Measurements from ENCODE around the gene KIFC3.
"Not testable (repeated sequence)": the region's sequence is repeated elsewhere in the genome, so short reads cannot be mapped to it uniquely, and the experiment has no call there.

The KIFC3 gene

GRCh38 chr16:57730771-57731730 lies 71.2 kb downstream of the KIFC3 start:
- H3K79me2 ChIP-seq (ENCODE audit: low read length) = peaks cover 8% of the 10 kb centered on the region; the same call in 1 of the 2 replicates
- TF ChIP-seq EZH2phosphoT487 (IDR thresholded peaks at IDR 0.05; ENCODE audit: low read length) (no peak), CTCF (IDR thresholded peaks at IDR 0.05; ENCODE audit: low read length) (no peak), EZH2 (optimal IDR thresholded peaks at IDR 0.05; ENCODE audit: low read depth, low read length) (no peak)
- no peak for DNase-seq
- no peaks in the 10 kb centered on the region for H3K9me2 ChIP-seq (replicated peaks; ENCODE audit: insufficient read depth, low read length)
- H3F3A ChIP-seq (ENCODE audit: insufficient read depth, low read length) = no peaks in the 10 kb centered on the region
- no peaks in the 10 kb centered on the region for H3K9me3 ChIP-seq (replicated peaks; ENCODE audit: insufficient read depth, low read length)
- H4K20me1 ChIP-seq (ENCODE audit: insufficient read depth, low read length) = no peaks in the 10 kb centered on the region
- no peak overlapping the region for H3K9ac ChIP-seq (ENCODE audit: low read length)
- H3K4me2 ChIP-seq (ENCODE audit: low read depth, low read length) = no peak overlapping the region
- peaks cover 3% of the 10 kb centered on the region; the same call in 1 of the 2 replicates for H3K27me3 ChIP-seq (replicated peaks; ENCODE audit: insufficient read depth, low read length)
- H3K36me3 ChIP-seq (replicated peaks; ENCODE audit: insufficient read depth, low read length) = no peaks in the 10 kb centered on the region
- no peak overlapping the region for H2AFZ ChIP-seq (ENCODE audit: low read length)
- no peaks in the 10 kb centered on the region for H3K4me1 ChIP-seq (ENCODE audit: low read length)
- H3K27ac ChIP-seq (ENCODE audit: low read length) = no peak overlapping the region
- no peak overlapping the region for H3K4me3 ChIP-seq (ENCODE audit: low read length)

DNA sequence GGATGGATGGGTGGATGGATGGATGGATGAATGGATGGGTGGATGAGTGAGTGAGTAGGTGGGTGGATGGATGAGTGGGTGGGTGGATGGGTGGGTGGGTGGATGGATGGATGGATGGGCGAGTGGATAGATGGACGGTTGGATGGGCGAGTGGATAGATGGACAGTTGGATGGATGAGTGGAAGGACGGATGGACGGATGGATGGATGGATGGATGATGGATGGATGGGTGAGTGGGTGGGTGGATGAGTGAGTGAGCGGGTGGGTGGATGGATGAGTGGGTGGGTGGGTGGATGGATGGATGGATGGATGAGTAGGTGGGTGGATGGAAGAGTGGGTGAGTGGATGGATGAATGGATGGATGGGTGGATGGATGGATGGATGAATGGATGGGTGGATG lies 72.4 kb downstream of the KIFC3 start:
- not testable (repeated sequence) for H4K20me1 ChIP-seq (ENCODE audit: insufficient read depth, low read length); H3K4me1 ChIP-seq (ENCODE audit: low read length); H3K4me2 ChIP-seq (ENCODE audit: low read depth, low read length); H3K36me3 ChIP-seq (replicated peaks; ENCODE audit: insufficient read depth, low read length); H3K9me2 ChIP-seq (replicated peaks; ENCODE audit: insufficient read depth, low read length); H3K9me3 ChIP-seq (replicated peaks; ENCODE audit: insufficient read depth, low read length); H3K4me3 ChIP-seq (ENCODE audit: low read length); DNase-seq; H3K79me2 ChIP-seq (ENCODE audit: low read length); H2AFZ ChIP-seq (ENCODE audit: low read length); H3K27ac ChIP-seq (ENCODE audit: low read length); H3F3A ChIP-seq (ENCODE audit: insufficient read depth, low read length); H3K9ac ChIP-seq (ENCODE audit: low read length)
- peaks cover 14% of the 10 kb centered on the region; the same call in 1 of the 2 replicates for H3K27me3 ChIP-seq (replicated peaks; ENCODE audit: insufficient read depth, low read length)

GRCh38 chr16:57729182-57729484 lies 73.2 kb downstream of the KIFC3 start:
- Histone ChIP-seq H3K27me3 (replicated peaks; ENCODE audit: insufficient read depth, low read length) (peaks cover 17% of the 10 kb centered on the region; the same call in 1 of the 2 replicates), H3K79me2 (ENCODE audit: low read length) (no peaks in the 10 kb centered on the region), H3K9me3 (replicated peaks; ENCODE audit: insufficient read depth, low read length) (no peaks in the 10 kb centered on the region), H3K36me3 (replicated peaks; ENCODE audit: insufficient read depth, low read length) (no peaks in the 10 kb centered on the region), H3F3A (ENCODE audit: insufficient read depth, low read length) (no peaks in the 10 kb centered on the region), H3K27ac (ENCODE audit: low read length) (no peak overlapping the region), H3K9ac (ENCODE audit: low read length) (no peak overlapping the region), H2AFZ (ENCODE audit: low read length) (no peak overlapping the region), H3K4me3 (ENCODE audit: low read length) (no peak overlapping the region), H4K20me1 (ENCODE audit: insufficient read depth, low read length) (no peaks in the 10 kb centered on the region), H3K9me2 (replicated peaks; ENCODE audit: insufficient read depth, low read length) (no peaks in the 10 kb centered on the region), H3K4me1 (ENCODE audit: low read length) (no peaks in the 10 kb centered on the region), H3K4me2 (ENCODE audit: low read depth, low read length) (no peak overlapping the region)
- DNase-seq = no peak
- TF ChIP-seq EZH2phosphoT487 (IDR thresholded peaks at IDR 0.05; ENCODE audit: low read length) (no peak), CTCF (IDR thresholded peaks at IDR 0.05; ENCODE audit: low read length) (no peak), EZH2 (optimal IDR thresholded peaks at IDR 0.05; ENCODE audit: low read depth, low read length) (no peak)
